H1 (cell line): ENCODE results near the gene NUP98. TPM values are rescaled to one million over a fixed set of nuclear protein-coding genes. Genes with fewer than 3 reads are reported as not detected.

Experiments used
- ASH2L ChIP-seq: fragments of 200-600, 300-600 bp; sonication (generic); IDR thresholded peaks from one replicate; pipeline ENCODE4 v1.7.1; 2017; ENCODE audit warnings: low read length
- BRCA1 ChIP-seq: IDR thresholded peaks from 2 replicates; pipeline ENCODE4 v1.6.1; 2012; ENCODE audit warnings: low read depth, low read length, improper control_type of control experiment
- CHD1 ChIP-seq: IDR thresholded peaks from 2 replicates; pipeline ENCODE4 v1.6.1; 2012; ENCODE audit warnings: low read depth, low read length, improper control_type of control experiment
- EGR1 ChIP-seq: IDR thresholded peaks from 2 replicates; pipeline ENCODE4 v1.6.1; 2011; ENCODE audit warnings: low read depth, low read length, borderline replicate concordance
- EP300 ChIP-seq, 2 experiments: IDR thresholded peaks; 1 replicate in 1 of 2; 2 replicates in 1 of 2; pipeline ENCODE4 v1.6.1; 2011 to 2012; ENCODE audit warnings: low read depth in 2 of 2, low read length in 2 of 2, mild to moderate bottlenecking in 2 of 2, borderline replicate concordance in 1 of 2, inconsistent platforms in 1 of 2, moderate library complexity in 1 of 2
- EZH2 ChIP-seq: fragments of 200-600 bp; sonication (generic); IDR thresholded peaks from 2 replicates; pipeline ENCODE4 v1.7.1; 2012; ENCODE audit warnings: low read depth, mild to moderate bottlenecking, moderate library complexity, low read length, inconsistent platforms; ENCODE audit not compliant: severe bottlenecking
- GTF2F1 ChIP-seq: IDR thresholded peaks from 2 replicates; pipeline ENCODE4 v1.6.1; 2012; ENCODE audit warnings: low read depth, low read length, improper control_type of control experiment, borderline replicate concordance
- HDAC2 ChIP-seq, 2 experiments: fragments of 300-600 bp in 1 of 2; sonication (generic) in 1 of 2; IDR thresholded peaks; 2 replicates each; pipeline ENCODE4 v1.6.1; 2011 to 2012; ENCODE audit warnings: low read depth in 2 of 2, low read length in 2 of 2, mild to moderate bottlenecking in 2 of 2, moderate library complexity in 2 of 2, borderline replicate concordance in 1 of 2, inconsistent platforms in 1 of 2
- KDM1A ChIP-seq: fragments of 200-600, 300-600 bp; sonication (generic); IDR thresholded peaks from 2 replicates; pipeline ENCODE4 v1.7.1; 2016; ENCODE audit warnings: mild to moderate bottlenecking, low read length, borderline replicate concordance
- KDM4A ChIP-seq: IDR thresholded peaks from one replicate; pipeline ENCODE4 v1.7.1; 2012; ENCODE audit warnings: low read depth, mild to moderate bottlenecking, moderate library complexity, low read length, inconsistent platforms; ENCODE audit not compliant: severe bottlenecking
- NANOG ChIP-seq: IDR thresholded peaks from 2 replicates; pipeline ENCODE4 v1.6.1; 2011; ENCODE audit warnings: low read length, low read depth, mild to moderate bottlenecking, inconsistent platforms; ENCODE audit not compliant: insufficient read depth, poor library complexity, severe bottlenecking
- RAD21 ChIP-seq, 2 experiments: IDR thresholded peaks in 1 of 2; conservative IDR thresholded peaks in 1 of 2; 2 replicates each; pipeline ENCODE4 v1.6.1; 2011; ENCODE audit warnings: low read depth in 2 of 2, low read length in 2 of 2, improper control_type of control experiment in 1 of 2, inconsistent platforms in 1 of 2, mild to moderate bottlenecking in 1 of 2, moderate library complexity in 1 of 2
- RNF2 ChIP-seq: fragments of 200-900, 300-1000 bp; sonication (generic); IDR thresholded peaks from 2 replicates; pipeline ENCODE4 v1.7.1; 2016; ENCODE audit warnings: borderline replicate concordance, low read depth, mild to moderate bottlenecking, antibody characterized with exemption, low read length; ENCODE audit not compliant: poor library complexity, severe bottlenecking; ENCODE audit errors: missing control alignments
- SAP30 ChIP-seq: fragments of 300-600 bp; sonication (generic); IDR thresholded peaks from 2 replicates; pipeline ENCODE4 v1.7.1; 2012; ENCODE audit warnings: low read length, moderate library complexity, mild to moderate bottlenecking, inconsistent platforms; ENCODE audit not compliant: insufficient read depth, insufficient replicate concordance
- SP4 ChIP-seq: IDR thresholded peaks from 2 replicates; pipeline ENCODE4 v1.6.1; 2012; ENCODE audit warnings: low read length, inconsistent platforms
- SUZ12 ChIP-seq: fragments of 200-600 bp; sonication (generic); IDR thresholded peaks from 2 replicates; pipeline ENCODE4 v1.6.1; 2012; ENCODE audit warnings: mild to moderate bottlenecking, inconsistent platforms, low read length, moderate library complexity, mixed read lengths
- TBP ChIP-seq: IDR thresholded peaks from 2 replicates; pipeline ENCODE4 v1.6.1; 2011; ENCODE audit warnings: low read depth, low read length, improper control_type of control experiment
- TCF12 ChIP-seq: IDR thresholded peaks from 2 replicates; pipeline ENCODE4 v1.6.1; 2011; ENCODE audit warnings: low read depth, mild to moderate bottlenecking, low read length
- polyA plus RNA-seq, 7 experiments: library from polyadenylated mRNA; depleted of rRNA in 3 of 7; stranded (reverse) in 5 of 7; unstranded in 2 of 7; fragments of >200 nt in 5 of 7; fragments of 200-250 nt in 2 of 7; gene quantifications; 1 replicate in 5 of 7; 2 replicates in 1 of 7; 4 replicates in 1 of 7; pipeline versions ENCODE4 v1.2.1 to v1.2.3, GENCODE V29; 2011 to 2013; ENCODE audit warnings: missing spikeins in 2 of 7, mixed read lengths in 2 of 7
- total RNA-seq: library from RNA; stranded (reverse); fragmentation: NEBNext Ultra II Directional; extraction: Animal tissue kit (Norgen Biotek cat#: 25700); gene quantifications from 2 replicates; pipeline ENCODE4 v1.2.1, GENCODE V29; 2021
- TF ChIP-seq, protein P1 (sequence below): IDR thresholded peaks from 2 replicates; pipeline ENCODE4 v1.6.1; 2012; ENCODE audit warnings: low read length, inconsistent platforms
- TF ChIP-seq, protein P2 (sequence below): IDR thresholded peaks from 2 replicates; pipeline ENCODE4 v1.6.1; 2011; ENCODE audit warnings: low read depth, mild to moderate bottlenecking, low read length; ENCODE audit not compliant: insufficient read depth

NUP98 gene
- total and polyA plus RNA-seq, 2 of the 8 experiments (the other 6 are each of a cell fraction or from before 2014, with no cell fraction given) = 98.6 to 261 TPM

DNA sequence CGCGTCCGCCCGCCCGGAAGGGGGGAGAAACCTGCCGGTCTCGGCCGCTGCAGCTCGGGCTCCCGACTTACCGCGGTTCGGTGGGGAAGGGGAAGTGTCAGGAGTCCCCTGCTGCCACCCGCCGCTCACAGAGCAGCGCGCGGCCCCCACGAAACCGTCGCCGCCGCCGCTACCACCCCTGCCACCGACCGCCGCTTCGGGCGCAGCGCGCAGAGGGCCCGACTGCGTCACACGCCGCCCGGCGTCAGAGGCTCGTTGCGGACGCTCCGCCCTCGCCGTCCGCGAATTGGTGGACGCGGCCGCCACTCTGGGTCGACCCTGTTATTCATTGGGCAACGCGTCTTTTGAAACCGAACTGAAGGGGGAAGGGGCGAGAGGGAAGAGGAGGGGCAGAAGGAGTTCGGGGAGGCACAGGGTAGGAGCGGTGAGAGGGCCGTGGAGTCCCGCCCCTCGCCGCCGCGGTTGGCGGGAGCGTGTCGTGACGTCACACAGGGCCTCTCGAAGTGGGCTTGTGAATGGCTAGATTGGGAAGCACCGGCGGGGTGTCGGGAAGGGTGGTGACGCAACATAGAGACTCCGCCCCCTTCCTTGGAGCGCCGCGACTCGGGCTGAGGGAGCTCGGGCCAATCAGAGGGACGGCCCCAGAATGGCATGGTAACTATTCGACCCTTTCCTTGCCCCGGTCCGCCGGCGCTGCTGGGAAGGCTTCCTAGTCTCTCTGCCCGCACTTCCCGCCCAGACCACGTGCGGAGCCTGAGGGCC is at the start of gene NUP98 (continued):
- TF ChIP-seq EZH2 (no peak), RNF2 (no peak), SUZ12 (no peak), KDM1A (no peak), SAP30 (no peak), TBP (peak; percentile 83), RAD21 (IDR thresholded peaks at IDR 0.05 in 1 of 2, conservative IDR thresholded peaks at IDR 0.05 in 1 of 2; ENCODE audit: low read depth in 2 of 2, low read length in 2 of 2) (no peak), EP300 (IDR thresholded peaks at IDR 0.05; ENCODE audit: borderline replicate concordance in 1 of 2, low read depth in 2 of 2, low read length in 2 of 2) (no peak; a peak in 1 of 3 replicates), KDM4A (no peak), HDAC2 (IDR thresholded peaks at IDR 0.05; ENCODE audit: borderline replicate concordance in 1 of 2, low read depth in 2 of 2, low read length in 2 of 2) (no peak), EGR1 (no peak), BRCA1 (no peak), ASH2L (peak; percentile 55), SP4 (peak; percentile 18; the same call in 1 of the 2 replicates), GTF2F1 (peak; percentile 49; the same call in 1 of the 2 replicates), TCF12 (no peak), NANOG (no peak), CHD1 (no peak)
- TF ChIP-seq, protein P1, sequence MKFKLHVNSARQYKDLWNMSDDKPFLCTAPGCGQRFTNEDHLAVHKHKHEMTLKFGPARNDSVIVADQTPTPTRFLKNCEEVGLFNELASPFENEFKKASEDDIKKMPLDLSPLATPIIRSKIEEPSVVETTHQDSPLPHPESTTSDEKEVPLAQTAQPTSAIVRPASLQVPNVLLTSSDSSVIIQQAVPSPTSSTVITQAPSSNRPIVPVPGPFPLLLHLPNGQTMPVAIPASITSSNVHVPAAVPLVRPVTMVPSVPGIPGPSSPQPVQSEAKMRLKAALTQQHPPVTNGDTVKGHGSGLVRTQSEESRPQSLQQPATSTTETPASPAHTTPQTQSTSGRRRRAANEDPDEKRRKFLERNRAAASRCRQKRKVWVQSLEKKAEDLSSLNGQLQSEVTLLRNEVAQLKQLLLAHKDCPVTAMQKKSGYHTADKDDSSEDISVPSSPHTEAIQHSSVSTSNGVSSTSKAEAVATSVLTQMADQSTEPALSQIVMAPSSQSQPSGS = no peak
- TF ChIP-seq, protein P2, sequence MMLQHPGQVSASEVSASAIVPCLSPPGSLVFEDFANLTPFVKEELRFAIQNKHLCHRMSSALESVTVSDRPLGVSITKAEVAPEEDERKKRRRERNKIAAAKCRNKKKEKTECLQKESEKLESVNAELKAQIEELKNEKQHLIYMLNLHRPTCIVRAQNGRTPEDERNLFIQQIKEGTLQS = peak; percentile 69; the same call in 1 of the 2 replicates
